Nephron progenitor cell (in vitro differentiated cells): ENCODE results near the gene DOC2B.
A peak's percentile ranks its signal among the peaks of the same experiment; 100 is the strongest.
"Not testable (repeated sequence)": the region's sequence is repeated elsewhere in the genome, so short reads cannot be mapped to it uniquely, and the experiment has no call there.

Experiments
- DNase-seq: peaks from one replicate; pipeline ENCODE4 v3.0.0; 2021
- H3K27ac Mint-ChIP-seq: 2 replicates; pipeline ENCODE4 v1.8.0; 2021; ENCODE audit warnings: mild to moderate bottlenecking, moderate library complexity, mixed read lengths
- H3K27me3 Mint-ChIP-seq: 2 replicates; pipeline ENCODE4 v1.8.0; 2021; ENCODE audit warnings: mild to moderate bottlenecking, low read depth, mixed read lengths; ENCODE audit not compliant: poor library complexity
- H3K36me3 Mint-ChIP-seq: 2 replicates; pipeline ENCODE4 v1.8.0; 2021; ENCODE audit warnings: low read depth, mixed read lengths
- H3K4me1 Mint-ChIP-seq: 2 replicates; pipeline ENCODE4 v1.8.0; 2021; ENCODE audit warnings: mixed read lengths
- H3K4me3 Mint-ChIP-seq: 2 replicates; pipeline ENCODE4 v1.8.0; 2021; ENCODE audit warnings: mild to moderate bottlenecking, moderate library complexity, mixed read lengths
- H3K9me3 Mint-ChIP-seq: 2 replicates; pipeline ENCODE4 v1.8.0; 2021; ENCODE audit warnings: mild to moderate bottlenecking, moderate library complexity, mixed read lengths
- TF ChIP-seq, protein P1 (sequence below): fragments of 200-600 bp; sonication (generic); IDR thresholded peaks from 2 replicates; pipeline ENCODE4 v1.5.0; 2021; ENCODE audit warnings: antibody characterized with exemption

DOC2B gene

DNA sequence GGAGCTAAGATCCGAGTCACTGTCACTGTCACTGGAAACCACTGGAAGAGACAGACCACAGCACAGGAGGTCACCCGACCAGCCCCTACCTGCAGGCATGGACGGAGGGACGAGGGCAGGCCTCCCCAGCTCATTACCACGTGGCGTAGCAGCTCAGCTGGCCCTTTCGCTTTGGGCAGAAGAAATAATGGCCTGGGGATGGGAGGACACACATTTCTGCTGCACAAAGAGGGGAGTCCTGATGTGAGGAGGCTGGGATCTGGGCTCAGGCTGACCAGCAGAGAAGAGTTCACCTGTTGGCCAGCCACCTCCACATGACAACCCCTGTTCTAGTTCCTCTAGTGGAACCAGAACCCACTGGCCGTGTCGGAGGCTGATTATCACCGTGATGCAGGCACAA lies 38.2 kb upstream of the DOC2B start:
- Mint-ChIP-seq H3K27ac (peak overlapping the region; percentile 36), H3K4me1 (no peaks in the 10 kb centered on the region), H3K36me3 (no peaks in the 10 kb centered on the region), H3K4me3 (no peak overlapping the region), H3K9me3 (no peaks in the 10 kb centered on the region), H3K27me3 (no peaks in the 10 kb centered on the region)
- TF ChIP-seq, protein P1, sequence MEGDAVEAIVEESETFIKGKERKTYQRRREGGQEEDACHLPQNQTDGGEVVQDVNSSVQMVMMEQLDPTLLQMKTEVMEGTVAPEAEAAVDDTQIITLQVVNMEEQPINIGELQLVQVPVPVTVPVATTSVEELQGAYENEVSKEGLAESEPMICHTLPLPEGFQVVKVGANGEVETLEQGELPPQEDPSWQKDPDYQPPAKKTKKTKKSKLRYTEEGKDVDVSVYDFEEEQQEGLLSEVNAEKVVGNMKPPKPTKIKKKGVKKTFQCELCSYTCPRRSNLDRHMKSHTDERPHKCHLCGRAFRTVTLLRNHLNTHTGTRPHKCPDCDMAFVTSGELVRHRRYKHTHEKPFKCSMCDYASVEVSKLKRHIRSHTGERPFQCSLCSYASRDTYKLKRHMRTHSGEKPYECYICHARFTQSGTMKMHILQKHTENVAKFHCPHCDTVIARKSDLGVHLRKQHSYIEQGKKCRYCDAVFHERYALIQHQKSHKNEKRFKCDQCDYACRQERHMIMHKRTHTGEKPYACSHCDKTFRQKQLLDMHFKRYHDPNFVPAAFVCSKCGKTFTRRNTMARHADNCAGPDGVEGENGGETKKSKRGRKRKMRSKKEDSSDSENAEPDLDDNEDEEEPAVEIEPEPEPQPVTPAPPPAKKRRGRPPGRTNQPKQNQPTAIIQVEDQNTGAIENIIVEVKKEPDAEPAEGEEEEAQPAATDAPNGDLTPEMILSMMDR = no peak
- no peak for DNase-seq

DNA sequence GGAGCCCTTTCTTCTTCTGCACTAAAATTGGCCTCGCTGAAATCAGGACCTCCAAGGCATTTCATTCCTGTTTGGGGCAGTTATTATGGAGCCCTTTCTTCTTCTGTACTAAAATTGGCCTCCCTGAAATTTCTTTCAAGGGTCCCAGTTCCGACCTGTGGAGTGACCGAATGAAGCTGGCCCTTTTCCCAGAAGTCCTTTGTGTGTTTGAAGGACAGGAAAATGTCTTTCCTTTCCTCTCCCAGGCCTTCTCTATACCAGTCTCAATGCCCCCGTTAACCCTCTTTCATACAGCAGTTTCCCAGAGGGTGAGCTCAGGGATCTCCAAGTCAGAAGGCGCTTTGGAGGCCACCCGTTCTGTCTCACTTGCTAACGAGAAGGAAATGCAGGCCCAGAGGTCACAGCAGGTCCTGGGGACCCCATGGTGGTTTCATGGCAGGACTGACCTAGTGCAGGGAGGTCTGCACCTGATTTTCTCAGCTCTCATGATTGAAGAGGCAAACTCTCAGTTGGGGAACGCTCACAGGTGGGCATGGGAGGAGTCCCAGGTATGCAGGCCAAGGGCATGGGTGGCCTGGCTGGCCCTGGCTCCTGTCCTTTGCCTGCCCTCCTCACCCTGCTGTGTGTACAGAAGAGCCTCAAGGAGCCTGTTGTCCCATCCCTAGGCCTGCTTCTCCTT lies 37.1 kb upstream of the DOC2B start:
- no peaks in the 10 kb centered on the region for H3K36me3 Mint-ChIP-seq
- TF ChIP-seq, protein P1 = no peak
- no peak for DNase-seq
- H3K4me3 Mint-ChIP-seq = no peak overlapping the region
- H3K9me3 Mint-ChIP-seq = no peaks in the 10 kb centered on the region
- no peak overlapping the region for H3K27ac Mint-ChIP-seq
- no peaks in the 10 kb centered on the region for H3K27me3 Mint-ChIP-seq
- no peaks in the 10 kb centered on the region for H3K4me1 Mint-ChIP-seq

DNA sequence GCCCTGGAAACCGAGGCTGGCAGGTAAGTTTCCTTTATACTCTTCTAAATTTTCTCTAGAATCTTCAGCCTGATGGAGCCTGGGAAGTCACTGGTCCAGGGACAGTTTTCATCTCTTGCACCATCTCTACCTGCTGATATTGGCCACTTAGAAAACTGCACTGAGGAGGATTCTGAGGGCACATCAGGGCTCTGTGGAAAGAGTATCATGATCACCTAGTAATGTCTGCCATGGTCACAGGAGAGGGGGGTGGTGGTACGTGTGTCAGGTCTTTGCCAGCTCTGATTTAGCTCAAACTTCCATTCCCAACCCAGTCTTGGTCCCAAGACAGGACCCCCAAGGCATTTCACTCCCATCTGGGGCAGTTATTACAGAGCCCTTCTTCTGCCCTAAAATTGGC lies 35.2 kb upstream of the DOC2B start:
- no peaks in the 10 kb centered on the region for H3K9me3 Mint-ChIP-seq
- peaks cover 6% of the 10 kb centered on the region for H3K36me3 Mint-ChIP-seq
- TF ChIP-seq, protein P1 = no peak
- H3K27me3 Mint-ChIP-seq = peaks cover 4% of the 10 kb centered on the region
- no peak overlapping the region for H3K4me3 Mint-ChIP-seq
- DNase-seq = no peak
- H3K4me1 Mint-ChIP-seq = no peaks in the 10 kb centered on the region
- no peak overlapping the region for H3K27ac Mint-ChIP-seq

DNA sequence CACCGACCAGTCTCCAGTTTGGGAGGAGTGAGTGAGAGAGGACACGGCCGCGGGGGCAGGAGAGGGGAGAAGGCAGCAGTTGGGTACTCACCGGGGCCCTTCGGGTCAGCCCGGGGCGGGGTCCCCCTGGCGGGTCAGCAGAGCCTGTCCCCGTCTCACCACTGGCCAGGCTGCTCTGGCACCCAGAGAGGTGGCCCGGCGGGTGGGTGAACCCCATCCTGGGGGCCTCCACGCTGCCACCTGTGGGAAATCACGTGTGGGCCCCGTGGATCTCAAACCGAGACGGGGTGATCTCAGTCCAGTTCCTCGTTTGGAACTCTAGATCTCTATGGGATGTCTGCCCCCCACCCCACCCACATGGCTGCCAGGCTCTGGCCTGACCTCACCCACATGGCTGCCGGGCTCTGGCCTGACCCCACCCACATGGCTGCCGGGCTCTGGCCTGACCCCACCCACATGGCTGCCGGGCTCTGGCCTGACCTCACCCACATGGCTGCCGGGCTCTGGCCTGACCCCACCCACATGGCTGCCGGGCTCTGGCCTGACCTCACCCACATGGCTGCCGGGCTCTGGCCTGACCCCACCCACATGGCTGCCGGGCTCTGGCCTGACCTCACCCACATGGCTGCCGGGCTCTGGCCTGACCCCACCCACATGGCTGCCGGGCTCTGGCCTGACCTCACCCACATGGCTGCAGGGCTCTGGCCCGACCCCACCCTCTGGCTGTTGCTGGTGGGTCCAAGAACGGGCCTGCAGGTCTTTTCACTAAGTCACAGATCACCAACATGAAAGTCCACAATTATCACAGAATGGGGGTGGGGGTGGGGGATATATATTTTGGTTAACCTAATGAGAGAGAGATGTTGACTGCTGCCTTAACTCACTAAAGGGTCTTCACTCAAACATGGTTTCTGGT lies 34.4 kb upstream of the DOC2B start:
- not testable (repeated sequence) for H3K27me3 Mint-ChIP-seq, H3K9me3 Mint-ChIP-seq, DNase-seq, H3K4me3 Mint-ChIP-seq, H3K4me1 Mint-ChIP-seq, H3K27ac Mint-ChIP-seq, H3K36me3 Mint-ChIP-seq

DNA sequence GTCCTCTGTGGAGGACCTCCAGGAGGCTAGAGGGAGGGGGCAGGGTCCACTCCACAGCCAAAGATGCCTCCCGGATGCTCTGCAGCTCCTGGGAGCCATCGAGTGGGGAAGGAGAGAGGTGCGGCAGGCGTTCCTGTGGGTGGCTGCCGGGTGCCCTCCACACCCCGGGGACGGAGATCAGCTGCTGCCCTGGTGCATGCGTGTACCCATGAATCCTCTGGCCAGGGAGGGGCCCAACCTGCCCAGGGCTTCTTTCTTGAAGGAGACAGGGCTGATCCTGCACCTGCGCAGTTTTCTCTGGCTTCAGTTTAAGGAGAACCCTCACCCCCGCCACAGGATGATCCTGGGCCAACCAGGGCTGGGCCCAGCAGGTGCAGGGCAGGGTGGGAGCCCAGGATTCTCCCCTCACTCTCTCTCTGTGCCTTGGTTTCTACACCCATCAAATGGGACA lies 33.5 kb upstream of the DOC2B start:
- Mint-ChIP-seq H3K4me1 (no peaks in the 10 kb centered on the region), H3K9me3 (peaks cover 3% of the 10 kb centered on the region), H3K27ac (no peak overlapping the region), H3K27me3 (peaks cover 4% of the 10 kb centered on the region), H3K4me3 (no peak overlapping the region), H3K36me3 (peaks cover 19% of the 10 kb centered on the region)
- TF ChIP-seq, protein P1 = no peak
- no peak for DNase-seq

DNA sequence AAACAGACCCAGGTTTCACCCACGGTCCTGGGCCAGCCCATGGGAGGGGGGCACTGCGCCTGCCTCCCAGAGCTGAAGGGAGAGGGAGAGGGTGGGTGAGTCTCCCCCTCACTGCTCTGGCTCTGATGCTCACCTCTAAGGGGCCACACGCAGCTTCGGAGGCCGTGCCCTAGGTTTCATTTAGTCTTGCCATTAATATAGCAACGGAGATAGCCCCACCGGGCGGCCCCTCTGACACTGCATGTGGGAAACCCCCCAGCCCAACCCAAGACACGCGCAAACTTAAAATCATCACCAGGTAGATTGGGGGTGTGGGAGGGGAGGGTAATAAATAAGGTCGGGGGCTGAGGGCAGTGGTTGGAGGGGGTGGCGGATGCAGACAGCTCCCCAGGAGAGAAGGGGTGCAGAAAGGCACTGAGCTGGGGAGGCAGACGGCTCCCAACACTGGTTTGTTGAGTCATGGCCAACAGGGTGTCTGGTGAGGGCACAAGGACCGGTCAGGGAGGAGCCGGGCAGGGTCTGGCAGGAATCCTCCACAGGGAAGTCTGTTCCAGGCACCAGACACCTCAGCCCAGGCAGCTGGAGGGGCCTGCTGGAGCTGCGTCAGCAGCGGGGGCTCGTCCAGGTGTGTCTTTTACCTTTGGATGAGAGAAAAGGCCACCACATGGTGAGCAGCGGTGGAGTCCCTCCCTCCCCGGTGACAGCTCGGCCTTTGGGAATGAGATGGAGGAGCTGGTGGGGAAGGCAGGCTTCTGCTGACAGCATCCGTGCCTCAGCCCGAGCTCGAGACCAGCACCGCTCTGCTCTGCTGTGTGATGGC lies 32.0 kb upstream of the DOC2B start:
- peaks cover 11% of the 10 kb centered on the region for H3K9me3 Mint-ChIP-seq
- H3K27me3 Mint-ChIP-seq = peaks cover 4% of the 10 kb centered on the region
- TF ChIP-seq, protein P1 = no peak
- DNase-seq = no peak
- no peak overlapping the region for H3K27ac Mint-ChIP-seq
- H3K36me3 Mint-ChIP-seq = peaks cover 30% of the 10 kb centered on the region
- no peak overlapping the region for H3K4me3 Mint-ChIP-seq
- H3K4me1 Mint-ChIP-seq = no peaks in the 10 kb centered on the region
